D721Med (cell line): ENCODE data around the gene PRSS1.

Source experiments
- DNase-seq: peaks from one replicate; pipeline ENCODE4 v3.0.0; 2011; ENCODE audit warnings: low spot score; ENCODE audit not compliant: insufficient read length
- FAIRE-seq: peaks from 2 replicates; lab custom pipeline; 2011; peaks lifted over from hg19 to GRCh38; lab: Jason Lieb, UNC
- CTCF ChIP-seq: IDR thresholded peaks from 2 replicates; pipeline ENCODE4 v1.5.1; 2012; ENCODE audit warnings: mild to moderate bottlenecking, control low read depth; ENCODE audit not compliant: insufficient read depth; ENCODE audit errors: missing control alignments

PRSS1 gene

DNA sequence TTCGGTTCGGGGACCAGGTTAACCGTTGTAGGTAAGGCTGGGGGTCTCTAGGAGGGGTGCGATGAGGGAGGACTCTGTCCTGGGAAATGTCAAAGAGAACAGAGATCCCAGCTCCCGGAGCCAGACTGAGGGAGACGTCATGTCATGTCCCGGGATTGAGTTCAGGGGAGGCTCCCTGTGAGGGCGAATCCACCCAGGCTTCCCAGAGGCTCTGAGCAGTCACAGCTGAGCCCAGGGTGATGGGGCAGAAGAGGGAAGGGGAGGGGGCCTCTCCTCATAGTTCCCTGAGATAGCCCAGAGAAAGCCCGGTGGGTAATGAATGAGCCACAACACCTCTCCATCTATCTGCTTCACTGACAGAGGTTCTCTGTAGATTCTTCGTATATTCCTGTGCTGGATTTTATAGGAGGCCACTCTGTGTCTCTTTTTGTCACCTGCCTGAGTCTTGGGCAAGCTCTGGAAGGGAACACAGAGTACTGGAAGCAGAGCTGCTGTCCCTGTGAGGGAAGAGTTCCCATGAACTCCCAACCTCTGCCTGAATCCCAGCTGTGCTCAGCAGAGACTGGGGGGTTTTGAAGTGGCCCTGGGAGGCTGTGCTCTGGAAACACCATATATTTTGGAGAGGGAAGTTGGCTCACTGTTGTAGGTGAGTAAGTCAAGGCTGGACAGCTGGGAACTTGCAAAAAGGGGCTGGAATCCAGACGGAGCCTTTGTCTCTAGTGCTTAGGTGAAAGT is 37.9 kb downstream of the PRSS1 start:
- TF ChIP-seq CTCF = no peak
- FAIRE-seq = no peak
- DNase-seq = no peak

DNA sequence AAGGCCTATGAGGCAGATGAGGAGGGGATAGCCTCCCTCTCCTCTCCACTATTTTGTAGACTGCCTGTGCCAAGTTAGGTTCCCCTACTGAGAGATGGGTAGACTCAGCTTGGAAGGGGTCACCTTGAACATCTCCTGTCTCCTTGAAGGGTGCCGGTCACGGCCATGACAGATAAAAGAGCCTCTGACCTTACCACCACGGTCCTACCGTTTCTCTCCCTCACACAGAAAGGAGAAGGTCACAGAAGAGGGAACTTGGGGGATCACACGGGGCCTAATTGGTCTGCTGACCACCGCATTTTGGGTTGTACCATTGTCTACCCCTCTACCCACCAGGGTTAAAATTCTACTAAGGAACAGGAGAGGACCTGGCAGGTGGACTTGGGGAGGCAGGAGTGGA is 38.5 kb downstream of the PRSS1 start:
- FAIRE-seq (no peak), DNase-seq (no peak)
- no peak for TF ChIP-seq CTCF

GRCh38 chr7:142788303-142789289 is 39.3 kb downstream of the PRSS1 start:
- TF ChIP-seq CTCF = no peak
- DNase-seq (no peak), FAIRE-seq (no peak)

DNA sequence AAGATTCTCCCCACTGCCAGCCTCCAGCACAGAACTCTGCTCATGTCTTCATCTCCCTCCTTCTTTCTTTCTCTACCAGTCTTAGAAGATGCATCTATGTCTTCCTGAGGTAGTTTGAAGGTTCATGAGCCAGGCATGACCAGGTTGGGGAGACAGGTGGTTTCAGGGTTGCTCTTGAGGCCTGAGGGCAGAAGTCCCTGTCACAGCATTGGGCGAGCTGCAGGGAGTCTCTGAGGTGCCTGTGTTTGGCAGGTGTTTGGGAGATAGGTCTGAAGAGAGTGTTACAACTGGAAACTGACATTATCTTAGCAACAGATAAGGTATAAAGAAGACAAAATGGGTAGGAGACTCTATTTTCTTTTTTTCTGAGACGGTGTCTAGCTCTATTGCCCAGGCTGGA is 40.2 kb downstream of the PRSS1 start:
- TF ChIP-seq CTCF = no peak
- FAIRE-seq = no peak
- DNase-seq = no peak

DNA sequence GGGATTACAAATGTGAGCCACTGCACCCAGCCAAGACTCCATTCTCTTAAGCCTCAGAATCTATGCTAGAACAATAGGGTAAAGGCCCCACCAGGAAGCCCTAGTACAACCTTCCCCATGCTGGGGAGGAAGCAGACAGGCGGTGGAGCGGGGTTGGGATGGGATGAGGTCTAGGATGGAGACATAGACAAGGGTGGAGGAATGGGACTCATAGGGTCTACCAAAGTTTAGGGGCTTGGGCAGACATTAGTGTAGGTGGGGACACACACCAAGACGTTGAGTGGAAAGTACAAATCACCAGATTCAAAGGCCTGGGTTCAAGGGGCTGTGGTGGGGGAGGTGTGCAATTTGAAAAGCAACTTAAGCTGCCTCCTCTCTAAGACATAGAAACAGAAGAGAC is 40.8 kb downstream of the PRSS1 start:
- no peak for TF ChIP-seq CTCF
- DNase-seq (no peak), FAIRE-seq (no peak)

- FAIRE-seq (no peak), DNase-seq (no peak)
- TF ChIP-seq CTCF = no peak
These were observed 41.3 kb downstream of the PRSS1 start for GRCh38 chr7:142790555-142790954.
